Prostate gland (tissue), 2 donors: ENCODE data around the gene FNBP1L.

Experiments
- CTCF ChIP-seq, 4 experiments: fragments of 200-600 bp in 2 of 4; fragments of 450-650 bp in 2 of 4; sonication (generic) in 2 of 4; IDR thresholded peaks; 1 replicate in 3 of 4; 2 replicates in 1 of 4; pipeline ENCODE4 v1.5.1; 2016 to 2019; ENCODE audit warnings: antibody characterized with exemption in 4 of 4, mild to moderate bottlenecking in 2 of 4, moderate library complexity in 2 of 4
- POLR2A ChIP-seq: fragments of 450-650 bp; IDR thresholded peaks from one replicate; pipeline ENCODE4 v1.6.1; 2016; ENCODE audit warnings: antibody characterized with exemption, mild to moderate bottlenecking

- TF ChIP-seq CTCF (IDR thresholded peaks at IDR 0.05) (no peak), POLR2A (no peak)
These were observed 131.2 kb downstream of the FNBP1L start for GRCh38 chr1:93578911-93579825.
